ENCODE data around the gene TOPBP1. TPM values are rescaled to one million over a fixed set of nuclear protein-coding genes. Genes with fewer than 3 reads are reported as not detected.

The TOPBP1 gene
- total RNA-seq (2014; rRNA removed; shearing (Covaris generic)) (139 and 167 TPM in 2 replicates), total RNA-seq (2022) (131 and 137 TPM in 2 replicates), Bru-seq, nascent RNA (percentile 95 among the genes with signal in this experiment), BruChase-seq, experiment 1, labeled RNA remaining after a 6-hour chase (percentile 94 among the genes with signal in this experiment), BruChase-seq, experiment 2, labeled RNA remaining after a 2-hour chase (percentile 95 among the genes with signal in this experiment)
- long read RNA-seq, full-length matches to known transcripts = 118 of 188 reads
- long read RNA-seq, partial matches to known transcripts = 26 of 188 reads
- long read RNA-seq, other reads (novel, unspliced or antisense) = 44 of 188 reads

- Histone ChIP-seq H3K4me2 (ENCODE audit: low read length) (peak within 1 kb of the TSS; percentile 84), H3K9me2 (ENCODE audit: insufficient read depth, low read length) (no peaks in the 10 kb centered on the region), H4K20me1 (ENCODE audit: insufficient read depth, low read length) (peaks cover 17% of the 10 kb centered on the region; the same call in 1 of the 2 replicates), H3K4me1 (ENCODE audit: insufficient read depth, low read length, poor library complexity, severe bottlenecking) (peaks cover 39% of the 10 kb centered on the region), H3K4me3 (ENCODE audit: low read depth, low read length, poor library complexity, severe bottlenecking) (peak within 1 kb of the TSS; percentile 99), H3K27ac (ENCODE audit: low read depth, low read length, poor library complexity, severe bottlenecking) (peak within 1 kb of the TSS; percentile 76), H3K36me3 (ENCODE audit: insufficient read depth, low read length) (peaks cover 45% of the 10 kb centered on the region), H3K79me2 (ENCODE audit: insufficient read depth, low read depth, low read length) (peaks cover 60% of the 10 kb centered on the region), H2AFZ (ENCODE audit: low read length) (peak within 1 kb of the TSS; percentile 80), H3K9me3 (ENCODE audit: low read length) (no peaks in the 10 kb centered on the region)
- peak; percentile 92 for DNase-seq (ENCODE audit: low spot score)
- CTCF ChIA-PET (ENCODE audit: unreplicated experiment) = no interaction called here
- POLR2A ChIA-PET = interaction anchor here (0.7 to 1.2 kb wide), 3 partner anchors 89 to 454 kb away, joined by 3 to 4 read pairs (median 4); no protein-coding TSS in a partner anchor
- TSS peak; percentile 78 for BruUV-seq (replicated peaks)
- intact Hi-C loops (cut with micrococcal nuclease; ENCODE audit: unreplicated experiment) = loop anchor here (2.0 to 10.0 kb wide), 6 partner anchors 145 to 939 kb away; partner anchors contain the start of genes ANAPC13, CEP63 and NPHP3
- TF ChIP-seq, protein P1, sequence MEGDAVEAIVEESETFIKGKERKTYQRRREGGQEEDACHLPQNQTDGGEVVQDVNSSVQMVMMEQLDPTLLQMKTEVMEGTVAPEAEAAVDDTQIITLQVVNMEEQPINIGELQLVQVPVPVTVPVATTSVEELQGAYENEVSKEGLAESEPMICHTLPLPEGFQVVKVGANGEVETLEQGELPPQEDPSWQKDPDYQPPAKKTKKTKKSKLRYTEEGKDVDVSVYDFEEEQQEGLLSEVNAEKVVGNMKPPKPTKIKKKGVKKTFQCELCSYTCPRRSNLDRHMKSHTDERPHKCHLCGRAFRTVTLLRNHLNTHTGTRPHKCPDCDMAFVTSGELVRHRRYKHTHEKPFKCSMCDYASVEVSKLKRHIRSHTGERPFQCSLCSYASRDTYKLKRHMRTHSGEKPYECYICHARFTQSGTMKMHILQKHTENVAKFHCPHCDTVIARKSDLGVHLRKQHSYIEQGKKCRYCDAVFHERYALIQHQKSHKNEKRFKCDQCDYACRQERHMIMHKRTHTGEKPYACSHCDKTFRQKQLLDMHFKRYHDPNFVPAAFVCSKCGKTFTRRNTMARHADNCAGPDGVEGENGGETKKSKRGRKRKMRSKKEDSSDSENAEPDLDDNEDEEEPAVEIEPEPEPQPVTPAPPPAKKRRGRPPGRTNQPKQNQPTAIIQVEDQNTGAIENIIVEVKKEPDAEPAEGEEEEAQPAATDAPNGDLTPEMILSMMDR (conservative IDR thresholded peaks at IDR 0.05; ENCODE audit: low read length) = no peak
- no peak for TF ChIP-seq EZH2phosphoT487 (IDR thresholded peaks at IDR 0.05; ENCODE audit: borderline replicate concordance, low read depth, low read length)
These were observed at the start of gene TOPBP1 for GRCh38 chr3:133661454-133662277. Gene TOPBP1 (minus strand): TSS chr3:133661941. CDS start chr3:133661127, 814 bp downstream.

GRCh38 chr3:133711013-133711412 is 49.3 kb upstream of the TOPBP1 start:
- Histone ChIP-seq H3K36me3 (ENCODE audit: insufficient read depth, low read length) (no peaks in the 10 kb centered on the region), H2AFZ (ENCODE audit: low read length) (no peak overlapping the region), H3K9me3 (ENCODE audit: low read length) (no peaks in the 10 kb centered on the region), H3K4me3 (ENCODE audit: low read depth, low read length, poor library complexity, severe bottlenecking) (no peak overlapping the region), H3K4me1 (ENCODE audit: insufficient read depth, low read length, poor library complexity, severe bottlenecking) (no peaks in the 10 kb centered on the region), H3K4me2 (ENCODE audit: low read length) (no peak overlapping the region), H3K9me2 (ENCODE audit: insufficient read depth, low read length) (no peaks in the 10 kb centered on the region), H4K20me1 (ENCODE audit: insufficient read depth, low read length) (no peaks in the 10 kb centered on the region), H3K79me2 (ENCODE audit: insufficient read depth, low read depth, low read length) (no peaks in the 10 kb centered on the region), H3K27ac (ENCODE audit: low read depth, low read length, poor library complexity, severe bottlenecking) (no peak overlapping the region)
- BruUV-seq (replicated peaks) = no TSS peak
- POLR2A ChIA-PET = no interaction called here
- CTCF ChIA-PET (ENCODE audit: unreplicated experiment) = no interaction called here
- no peak for DNase-seq (ENCODE audit: low spot score)
- intact Hi-C loops (cut with micrococcal nuclease; ENCODE audit: unreplicated experiment) = no loop called here
- TF ChIP-seq, protein P1 (conservative IDR thresholded peaks at IDR 0.05; ENCODE audit: low read length) = no peak
- no peak for TF ChIP-seq EZH2phosphoT487 (IDR thresholded peaks at IDR 0.05; ENCODE audit: borderline replicate concordance, low read depth, low read length)

All from OCI-LY7 (cell line).